Effector memory CD4-positive, alpha-beta T cell (primary cell): ENCODE measurements around the gene CREB3L1.

ENCODE experiments used
- DNase-seq, 3 donors: peaks; one replicate each; pipeline ENCODE4 v3.0.0-alpha.2; 2020
- H3K27ac ChIP-seq: 2 replicates; pipeline ENCODE4 v1.7.0; 2013; ENCODE audit warnings: mild to moderate bottlenecking, low read length, moderate library complexity; ENCODE audit not compliant: insufficient read depth, poor library complexity, severe bottlenecking
- H3K27me3 ChIP-seq: replicated peaks from 2 replicates; pipeline ENCODE4 v1.7.0; 2013; ENCODE audit warnings: mild to moderate bottlenecking, low read length; ENCODE audit not compliant: insufficient read depth, control insufficient read depth, poor library complexity, severe bottlenecking
- H3K36me3 ChIP-seq: 2 replicates; pipeline ENCODE4 v1.7.0; 2013; ENCODE audit warnings: mild to moderate bottlenecking, low read length, moderate library complexity; ENCODE audit not compliant: control insufficient read depth, insufficient read depth
- H3K4me1 ChIP-seq: 2 replicates; pipeline ENCODE4 v1.7.0; 2013; ENCODE audit warnings: low read length, mild to moderate bottlenecking; ENCODE audit not compliant: control insufficient read depth, insufficient read depth, poor library complexity, severe bottlenecking
- H3K4me3 ChIP-seq: 2 replicates; pipeline ENCODE4 v1.7.0; 2013; ENCODE audit warnings: low read length, low read depth, mild to moderate bottlenecking; ENCODE audit not compliant: insufficient read depth, poor library complexity, severe bottlenecking
- H3K9me3 ChIP-seq: 2 replicates; pipeline ENCODE4 v1.7.0; 2013; ENCODE audit warnings: mild to moderate bottlenecking, low read length, moderate library complexity; ENCODE audit not compliant: control insufficient read depth

CREB3L1 gene

GRCh38 chr11:46248289-46249102 lies 29.0 kb upstream of the CREB3L1 start:
- Histone ChIP-seq H3K36me3 (no peaks in the 10 kb centered on the region), H3K9me3 (no peaks in the 10 kb centered on the region), H3K27ac (no peak overlapping the region), H3K27me3 (no peaks in the 10 kb centered on the region), H3K4me1 (no peaks in the 10 kb centered on the region), H3K4me3 (no peak overlapping the region)
- no peak for DNase-seq

GRCh38 chr11:46249103-46249937 lies 28.1 kb upstream of the CREB3L1 start:
- Histone ChIP-seq H3K9me3 (no peaks in the 10 kb centered on the region), H3K4me3 (no peak overlapping the region), H3K27ac (no peak overlapping the region), H3K36me3 (no peaks in the 10 kb centered on the region), H3K27me3 (no peaks in the 10 kb centered on the region), H3K4me1 (no peaks in the 10 kb centered on the region)
- no peak for DNase-seq

- Histone ChIP-seq H3K27me3 (no peaks in the 10 kb centered on the region), H3K9me3 (no peaks in the 10 kb centered on the region), H3K27ac (no peak overlapping the region), H3K36me3 (no peaks in the 10 kb centered on the region), H3K4me1 (no peaks in the 10 kb centered on the region), H3K4me3 (no peak overlapping the region)
- no peak for DNase-seq
These were observed 27.3 kb upstream of the CREB3L1 start for GRCh38 chr11:46249938-46250744.

DNA sequence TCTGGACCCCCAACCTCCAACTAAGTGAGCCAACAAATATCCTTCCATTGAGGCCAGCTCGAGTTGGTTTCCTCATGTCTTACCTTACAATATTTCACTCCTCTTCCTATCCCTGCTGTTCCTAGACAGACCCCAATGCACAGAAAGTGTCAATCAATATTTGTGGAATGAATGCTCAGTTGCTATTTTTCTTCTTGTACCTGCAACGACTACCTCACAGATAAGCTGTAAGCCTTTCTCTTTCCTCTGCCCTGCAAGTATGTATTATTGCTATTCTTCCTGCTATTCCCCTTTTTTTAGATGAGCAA lies 26.8 kb upstream of the CREB3L1 start:
- H3K4me3 ChIP-seq = no peak overlapping the region
- DNase-seq = no peak
- no peak overlapping the region for H3K27ac ChIP-seq
- H3K36me3 ChIP-seq = no peaks in the 10 kb centered on the region
- no peaks in the 10 kb centered on the region for H3K27me3 ChIP-seq
- no peaks in the 10 kb centered on the region for H3K4me1 ChIP-seq
- no peaks in the 10 kb centered on the region for H3K9me3 ChIP-seq

DNA sequence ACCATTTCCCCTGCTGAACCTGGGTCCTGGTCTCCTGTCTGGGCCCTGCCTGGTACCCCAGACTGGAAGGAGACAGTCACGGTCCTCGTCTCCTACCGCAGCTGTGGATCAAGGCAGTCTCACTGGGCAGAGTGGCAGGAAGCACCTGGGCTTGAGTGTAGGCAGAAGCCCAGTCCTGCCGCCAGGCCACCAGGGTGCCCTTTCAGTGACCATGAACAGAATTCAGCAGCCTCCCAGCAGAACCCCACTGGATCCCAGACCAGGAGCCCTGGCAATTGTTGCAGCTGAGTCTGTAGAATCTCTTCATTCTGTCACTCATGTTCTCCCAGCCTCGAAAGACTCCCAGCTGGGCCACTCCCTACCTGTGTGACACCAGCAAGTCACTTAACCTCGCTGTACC lies 25.5 kb upstream of the CREB3L1 start:
- no peaks in the 10 kb centered on the region for H3K9me3 ChIP-seq
- no peaks in the 10 kb centered on the region for H3K4me1 ChIP-seq

DNA sequence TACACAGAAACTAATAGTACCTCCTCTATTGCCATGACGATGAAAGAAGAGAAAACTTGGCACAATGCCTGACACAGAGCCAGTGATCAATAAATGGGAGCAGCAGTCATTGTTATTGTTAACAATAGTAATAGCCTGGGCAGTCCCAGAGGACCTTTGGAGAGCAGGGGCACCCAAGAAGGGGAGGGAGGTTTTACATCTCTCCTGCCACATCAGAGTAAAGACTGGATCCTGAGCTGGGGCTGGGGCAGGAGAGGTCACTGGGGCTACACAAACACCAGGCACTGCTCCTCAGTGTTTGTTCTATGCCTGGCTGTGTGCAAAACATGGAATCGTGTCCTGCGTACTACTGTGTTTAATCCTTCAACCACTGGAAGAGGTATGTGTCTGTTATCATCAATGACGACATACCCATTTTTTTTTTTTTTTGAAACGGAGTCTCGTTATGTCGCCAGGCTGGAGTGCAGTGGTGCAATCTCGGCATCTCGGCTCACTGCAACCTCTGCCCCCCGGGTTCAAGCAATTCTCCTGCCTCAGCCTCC lies 25.0 kb upstream of the CREB3L1 start:
- Histone ChIP-seq H3K4me1 (no peaks in the 10 kb centered on the region), H3K9me3 (no peaks in the 10 kb centered on the region), H3K4me3 (no peak overlapping the region), H3K27ac (no peak overlapping the region), H3K27me3 (no peaks in the 10 kb centered on the region), H3K36me3 (no peaks in the 10 kb centered on the region)
- no peak for DNase-seq

More for the DNA sequence above, 25.5 kb upstream of the CREB3L1 start:
- DNase-seq = no peak
- no peaks in the 10 kb centered on the region for H3K36me3 ChIP-seq
- H3K27ac ChIP-seq = no peak overlapping the region
- no peaks in the 10 kb centered on the region for H3K27me3 ChIP-seq
- no peak overlapping the region for H3K4me3 ChIP-seq

DNA sequence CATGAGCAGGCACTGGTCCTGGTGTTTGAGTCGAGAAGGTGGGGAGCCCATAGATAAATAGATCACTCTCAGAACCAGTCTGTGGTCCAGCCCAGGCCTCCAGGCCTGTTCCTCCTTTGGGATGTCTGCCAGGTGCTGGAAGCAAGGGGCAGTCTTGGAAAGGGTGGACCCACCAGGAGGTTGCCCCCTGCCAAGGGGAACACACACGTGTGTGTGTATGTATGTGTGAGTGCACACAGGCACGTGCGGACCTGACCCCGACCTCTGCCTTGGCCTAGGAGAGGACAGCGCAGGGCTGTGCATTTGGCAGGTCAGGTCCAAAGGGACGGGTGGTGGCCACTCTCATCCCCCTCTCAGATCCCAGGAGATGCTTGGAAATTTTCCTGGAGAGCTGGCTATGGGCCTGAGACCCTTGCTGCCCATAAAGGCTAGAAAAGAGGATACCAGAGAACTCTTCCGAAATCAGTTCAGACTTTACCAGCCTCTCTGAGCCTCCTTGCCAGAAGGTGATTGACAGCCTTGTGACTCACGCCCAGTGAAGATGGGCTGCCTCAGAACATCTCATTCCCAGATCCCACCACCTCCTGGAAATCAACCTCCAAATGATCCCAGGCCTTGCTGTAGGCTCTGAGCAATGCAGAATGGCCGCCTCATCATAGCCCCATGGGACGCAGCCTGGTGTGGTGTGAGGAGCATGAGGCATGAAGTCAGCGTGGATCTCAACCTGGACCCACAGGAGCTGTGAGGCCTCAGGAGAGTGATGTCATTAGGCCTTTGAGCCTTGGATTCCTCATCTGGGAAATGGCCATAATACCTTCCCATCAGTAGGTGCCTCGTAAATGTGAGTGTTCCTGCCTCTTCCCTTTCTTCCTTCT lies 24.0 kb upstream of the CREB3L1 start:
- Histone ChIP-seq H3K4me3 (no peak overlapping the region), H3K36me3 (no peaks in the 10 kb centered on the region), H3K27ac (no peak overlapping the region), H3K9me3 (no peaks in the 10 kb centered on the region), H3K4me1 (no peaks in the 10 kb centered on the region), H3K27me3 (no peaks in the 10 kb centered on the region)
- no peak for DNase-seq

- no peaks in the 10 kb centered on the region for H3K4me1 ChIP-seq
- no peak for DNase-seq
These were observed 23.4 kb upstream of the CREB3L1 start for GRCh38 chr11:46254133-46254491.

GRCh38 chr11:46256540-46257001 lies 20.9 kb upstream of the CREB3L1 start:
- no peak for DNase-seq
- Histone ChIP-seq H3K4me1 (no peaks in the 10 kb centered on the region), H3K27ac (no peak overlapping the region), H3K27me3 (no peaks in the 10 kb centered on the region), H3K9me3 (no peaks in the 10 kb centered on the region), H3K36me3 (no peaks in the 10 kb centered on the region), H3K4me3 (no peak overlapping the region)

More at GRCh38 chr11:46254133-46254491, 23.4 kb upstream of the CREB3L1 start:
- H3K27ac ChIP-seq = no peak overlapping the region
- no peaks in the 10 kb centered on the region for H3K36me3 ChIP-seq
- H3K27me3 ChIP-seq = no peaks in the 10 kb centered on the region
- H3K4me3 ChIP-seq = no peak overlapping the region
- no peaks in the 10 kb centered on the region for H3K9me3 ChIP-seq
